ENCODE data around the gene SP4. TPM values are rescaled to one million over a fixed set of nuclear protein-coding genes. Genes with fewer than 3 reads are reported as not detected.
A peak's percentile ranks its signal among the peaks of the same experiment; 100 is the strongest.

Gene SP4
- total RNA-seq, 1 donor from 2014 or later, result 49.0 TPM

DNA sequence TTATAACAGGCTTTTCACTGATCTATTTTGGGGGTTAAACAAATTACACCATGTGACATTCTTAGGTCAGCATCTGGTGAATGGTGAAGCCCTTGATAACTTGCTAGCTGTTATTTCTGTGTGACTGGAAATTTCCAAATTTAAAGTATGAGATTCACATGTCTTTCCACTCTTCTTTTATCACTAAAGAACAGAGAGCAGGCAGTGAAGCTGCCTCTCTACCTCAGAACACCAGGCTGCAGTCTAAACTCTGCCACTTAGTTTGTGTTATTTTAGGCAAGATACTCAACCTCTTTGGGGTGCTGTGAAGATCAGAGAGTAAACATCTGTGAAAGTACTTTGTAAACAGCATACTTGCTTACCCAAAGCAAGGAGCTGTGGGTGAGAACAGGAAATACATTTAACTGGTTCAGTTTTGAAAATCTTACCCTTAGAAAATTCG is 15.5 kb upstream of the SP4 start:
- no peaks in the 10 kb centered on the region for H3F3A ChIP-seq (ENCODE audit: low read depth)
- Mint-ChIP-seq H3K4me1 (peaks cover 30% of the 10 kb centered on the region), H3K9me3 (peaks cover 7% of the 10 kb centered on the region), H3K36me3 (no peaks in the 10 kb centered on the region), H3K27me3 (ENCODE audit: insufficient read depth, low read depth) (peaks cover 9% of the 10 kb centered on the region), H3K4me3 (no peak overlapping the region), H3K27ac (peak overlapping the region; percentile 50)
- no peak overlapping the region for H3K27ac ChIP-seq
- no peaks in the 10 kb centered on the region for H3K27me3 ChIP-seq
- no peaks in the 10 kb centered on the region for H3K79me2 ChIP-seq (ENCODE audit: low read depth)
- no peak overlapping the region for H3K4me3 ChIP-seq
- H3K36me3 ChIP-seq, result no peaks in the 10 kb centered on the region
- H3K9me3 ChIP-seq (ENCODE audit: low read depth), result no peaks in the 10 kb centered on the region
- peaks cover 13% of the 10 kb centered on the region for H3K4me1 ChIP-seq
- no peak for DNase-seq (ENCODE audit: low spot score)
- H3K9ac ChIP-seq, result no peak overlapping the region
- peaks cover 6% of the 10 kb centered on the region for H4K20me1 ChIP-seq (ENCODE audit: low read depth)
- no peak overlapping the region for H3K4me2 ChIP-seq
- H2AFZ ChIP-seq (replicated peaks), result no peak overlapping the region
- TF ChIP-seq EZH2 (IDR thresholded peaks at IDR 0.05) (no peak), EZH2phosphoT487 (IDR thresholded peaks at IDR 0.05) (no peak)
- TF ChIP-seq, protein P1, sequence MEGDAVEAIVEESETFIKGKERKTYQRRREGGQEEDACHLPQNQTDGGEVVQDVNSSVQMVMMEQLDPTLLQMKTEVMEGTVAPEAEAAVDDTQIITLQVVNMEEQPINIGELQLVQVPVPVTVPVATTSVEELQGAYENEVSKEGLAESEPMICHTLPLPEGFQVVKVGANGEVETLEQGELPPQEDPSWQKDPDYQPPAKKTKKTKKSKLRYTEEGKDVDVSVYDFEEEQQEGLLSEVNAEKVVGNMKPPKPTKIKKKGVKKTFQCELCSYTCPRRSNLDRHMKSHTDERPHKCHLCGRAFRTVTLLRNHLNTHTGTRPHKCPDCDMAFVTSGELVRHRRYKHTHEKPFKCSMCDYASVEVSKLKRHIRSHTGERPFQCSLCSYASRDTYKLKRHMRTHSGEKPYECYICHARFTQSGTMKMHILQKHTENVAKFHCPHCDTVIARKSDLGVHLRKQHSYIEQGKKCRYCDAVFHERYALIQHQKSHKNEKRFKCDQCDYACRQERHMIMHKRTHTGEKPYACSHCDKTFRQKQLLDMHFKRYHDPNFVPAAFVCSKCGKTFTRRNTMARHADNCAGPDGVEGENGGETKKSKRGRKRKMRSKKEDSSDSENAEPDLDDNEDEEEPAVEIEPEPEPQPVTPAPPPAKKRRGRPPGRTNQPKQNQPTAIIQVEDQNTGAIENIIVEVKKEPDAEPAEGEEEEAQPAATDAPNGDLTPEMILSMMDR (IDR thresholded peaks at IDR 0.05), result no peak

DNA sequence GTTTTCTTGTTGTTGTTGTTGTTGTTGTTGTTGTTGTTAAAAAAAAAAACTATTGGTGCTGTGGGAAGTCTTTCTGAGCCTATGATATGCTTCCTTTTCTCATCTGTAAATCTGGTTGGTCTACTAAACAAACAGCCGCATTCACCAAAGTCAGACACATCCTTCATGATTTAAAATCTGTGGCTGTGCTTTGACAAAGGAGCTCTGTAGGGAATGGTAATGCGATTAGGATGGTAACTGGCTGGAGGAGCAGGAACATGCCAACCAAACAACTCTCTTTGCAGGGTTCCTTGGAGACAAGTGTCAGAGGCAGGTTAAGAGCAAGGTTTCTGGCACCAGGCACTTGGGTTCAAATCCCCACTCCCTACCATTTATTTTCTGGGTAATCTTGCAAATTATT is 14.9 kb upstream of the SP4 start:
- peak; percentile 69 for DNase-seq (ENCODE audit: low spot score)
- no peaks in the 10 kb centered on the region for H3K79me2 ChIP-seq (ENCODE audit: low read depth)
- H4K20me1 ChIP-seq (ENCODE audit: low read depth), result peaks cover 6% of the 10 kb centered on the region
- H3K27ac ChIP-seq, result no peak overlapping the region
- H3K4me3 ChIP-seq, result no peak overlapping the region
- H3K4me1 Mint-ChIP-seq, result peaks cover 30% of the 10 kb centered on the region
- H3K36me3 ChIP-seq, result no peaks in the 10 kb centered on the region
- H3K9me3 Mint-ChIP-seq, result peaks cover 7% of the 10 kb centered on the region
- H3K4me2 ChIP-seq, result no peak overlapping the region
- no peaks in the 10 kb centered on the region for H3K27me3 ChIP-seq
- peaks cover 9% of the 10 kb centered on the region for H3K27me3 Mint-ChIP-seq (ENCODE audit: insufficient read depth, low read depth)
- H3K4me1 ChIP-seq, result peaks cover 13% of the 10 kb centered on the region
- no peak overlapping the region for H3K9ac ChIP-seq
- peak overlapping the region; percentile 61 for H3K27ac Mint-ChIP-seq
- H3K9me3 ChIP-seq (ENCODE audit: low read depth), result no peaks in the 10 kb centered on the region
- H3F3A ChIP-seq (ENCODE audit: low read depth), result no peaks in the 10 kb centered on the region
- no peaks in the 10 kb centered on the region for H3K36me3 Mint-ChIP-seq
- no peak overlapping the region for H3K4me3 Mint-ChIP-seq
- TF ChIP-seq EZH2phosphoT487 (IDR thresholded peaks at IDR 0.05) (no peak), EZH2 (IDR thresholded peaks at IDR 0.05) (no peak)
- TF ChIP-seq, protein P1 (IDR thresholded peaks at IDR 0.05), result no peak
- no peak overlapping the region for H2AFZ ChIP-seq (replicated peaks)

DNA sequence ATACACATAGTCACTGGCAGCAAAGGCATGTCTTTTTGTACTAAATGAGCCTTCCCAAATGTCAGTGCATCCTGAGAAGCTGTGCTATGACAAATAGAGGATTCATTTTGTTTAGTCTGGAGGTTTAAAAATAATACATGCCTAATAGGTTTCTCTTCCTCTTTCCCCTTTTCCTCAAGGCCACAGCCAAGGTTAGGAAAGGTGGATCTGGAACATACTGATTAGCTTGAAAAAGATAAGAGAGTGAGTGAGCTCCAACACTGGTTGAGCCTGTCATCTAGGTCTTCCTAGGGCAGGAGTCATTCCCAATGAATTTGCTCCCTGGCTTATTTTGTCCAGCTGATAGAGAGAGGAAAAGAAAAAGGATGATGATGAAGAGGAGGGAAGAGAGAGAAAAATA is 14.4 kb upstream of the SP4 start:
- Histone ChIP-seq H3K27ac (no peak overlapping the region), H3K36me3 (no peaks in the 10 kb centered on the region), H3K79me2 (ENCODE audit: low read depth) (no peaks in the 10 kb centered on the region), H3K4me1 (peaks cover 13% of the 10 kb centered on the region), H3F3A (ENCODE audit: low read depth) (no peaks in the 10 kb centered on the region), H4K20me1 (ENCODE audit: low read depth) (peaks cover 6% of the 10 kb centered on the region), H2AFZ (replicated peaks) (no peak overlapping the region), H3K9me3 (ENCODE audit: low read depth) (no peaks in the 10 kb centered on the region), H3K9ac (no peak overlapping the region), H3K27me3 (no peaks in the 10 kb centered on the region), H3K4me2 (no peak overlapping the region), H3K4me3 (no peak overlapping the region)
- H3K27ac Mint-ChIP-seq, result no peak overlapping the region
- H3K27me3 Mint-ChIP-seq (ENCODE audit: insufficient read depth, low read depth), result peaks cover 9% of the 10 kb centered on the region
- H3K9me3 Mint-ChIP-seq, result peaks cover 7% of the 10 kb centered on the region
- DNase-seq (ENCODE audit: low spot score), result no peak
- no peak overlapping the region for H3K4me3 Mint-ChIP-seq
- TF ChIP-seq EZH2 (IDR thresholded peaks at IDR 0.05), result no peak
- TF ChIP-seq EZH2phosphoT487 (IDR thresholded peaks at IDR 0.05), result no peak
- H3K36me3 Mint-ChIP-seq, result no peaks in the 10 kb centered on the region
- H3K4me1 Mint-ChIP-seq, result peaks cover 30% of the 10 kb centered on the region

DNA sequence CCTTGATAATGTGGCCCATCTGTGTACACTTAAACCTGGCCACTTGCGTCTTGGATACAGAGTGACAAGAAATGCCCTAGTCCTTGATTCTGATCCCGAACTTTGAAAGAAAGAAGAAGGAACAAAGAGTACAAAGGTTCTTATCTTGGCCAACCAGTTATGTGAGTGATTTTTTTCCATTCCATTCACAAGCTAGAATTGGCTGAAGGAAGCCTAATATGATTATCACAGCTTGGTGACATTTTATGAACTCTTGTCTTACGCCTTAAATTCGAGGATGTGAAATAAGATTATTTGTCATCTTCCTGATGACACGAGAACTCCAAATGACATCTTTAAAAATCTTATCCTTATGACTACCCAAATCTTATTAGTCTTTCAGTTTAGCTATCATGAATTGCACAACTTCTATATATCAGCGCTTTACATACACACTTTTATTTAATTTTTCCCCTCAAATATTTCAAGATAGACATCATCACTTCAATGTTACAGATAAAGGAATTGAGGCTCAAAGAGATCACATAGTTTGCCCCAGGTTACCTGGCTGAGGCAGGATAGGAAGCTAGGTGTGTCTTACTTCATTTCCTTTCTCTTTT is 13.0 kb upstream of the SP4 start:
- Mint-ChIP-seq H3K27ac (no peak overlapping the region), H3K4me1 (peaks cover 30% of the 10 kb centered on the region), H3K4me3 (no peak overlapping the region), H3K27me3 (ENCODE audit: insufficient read depth, low read depth) (peaks cover 9% of the 10 kb centered on the region), H3K36me3 (no peaks in the 10 kb centered on the region), H3K9me3 (peaks cover 7% of the 10 kb centered on the region)
- no peak for DNase-seq (ENCODE audit: low spot score)
- Histone ChIP-seq H3K4me1 (peaks cover 13% of the 10 kb centered on the region), H3F3A (ENCODE audit: low read depth) (no peaks in the 10 kb centered on the region), H3K27ac (no peak overlapping the region), H3K9me3 (ENCODE audit: low read depth) (no peaks in the 10 kb centered on the region), H3K36me3 (no peaks in the 10 kb centered on the region), H2AFZ (replicated peaks) (no peak overlapping the region), H3K4me2 (no peak overlapping the region), H3K27me3 (no peaks in the 10 kb centered on the region), H3K4me3 (no peak overlapping the region), H4K20me1 (ENCODE audit: low read depth) (peaks cover 6% of the 10 kb centered on the region), H3K79me2 (ENCODE audit: low read depth) (no peaks in the 10 kb centered on the region), H3K9ac (no peak overlapping the region)
- TF ChIP-seq, protein P1 (IDR thresholded peaks at IDR 0.05), result no peak
- no peak for TF ChIP-seq EZH2 (IDR thresholded peaks at IDR 0.05)
- TF ChIP-seq EZH2phosphoT487 (IDR thresholded peaks at IDR 0.05), result no peak

All from neural progenitor cell (in vitro differentiated cells).